HG02571 (cell line): ENCODE measurements around the gene CAMK2A.

Experiments
- ATAC-seq: cut with Tn5 transposase; IDR thresholded peaks from one replicate; pipeline ENCODE4 v1.9.1; 2021; ENCODE audit warnings: mild to moderate bottlenecking, moderate library complexity; ENCODE audit not compliant: unreplicated experiment

The CAMK2A gene

DNA sequence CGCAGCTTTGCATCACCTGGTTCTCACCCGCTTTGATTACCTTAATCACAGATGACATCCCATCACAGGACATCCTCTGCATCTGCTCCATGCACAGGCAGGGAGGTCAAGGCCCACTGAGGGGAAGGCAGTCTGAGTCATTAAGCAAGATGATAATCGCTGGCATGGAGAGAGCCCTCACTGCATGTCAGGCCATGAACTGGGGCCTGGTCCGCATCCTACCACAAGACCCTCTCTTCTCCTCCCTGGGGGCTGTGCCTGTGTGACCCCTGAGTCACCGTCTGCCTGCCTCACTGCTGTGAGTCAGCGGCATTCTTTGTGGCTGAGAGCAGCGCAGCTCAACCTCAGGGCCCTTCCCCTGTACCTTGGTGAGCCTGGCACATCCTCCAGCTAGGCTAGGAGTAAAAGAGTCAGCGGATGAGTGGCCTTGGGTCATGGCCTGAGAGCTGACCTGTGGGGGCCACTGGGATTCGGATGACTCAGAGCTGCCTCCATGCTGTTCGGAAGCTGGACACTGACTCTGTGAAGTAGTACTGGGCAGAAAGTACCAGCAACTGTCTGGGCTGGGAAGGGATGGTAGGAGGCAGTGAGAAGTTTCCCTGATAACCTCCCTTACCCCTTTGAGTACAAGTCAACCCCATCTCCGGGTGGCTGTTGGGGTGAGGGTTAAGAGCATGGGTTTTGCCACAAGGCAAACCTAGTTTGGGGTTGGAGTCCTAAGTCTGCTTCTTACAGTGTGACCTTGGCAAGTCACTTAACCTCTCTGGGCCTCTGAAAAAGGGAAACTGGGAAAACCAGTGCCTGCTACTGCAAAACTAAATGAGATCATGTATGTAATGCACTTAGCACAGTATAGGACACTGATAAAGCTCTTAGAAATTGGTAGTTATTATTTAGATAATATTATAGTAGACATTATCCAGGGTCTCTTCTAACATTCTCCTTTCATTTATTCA, 27.8 kb upstream of the CAMK2A start:
- ATAC-seq, result no peak

DNA sequence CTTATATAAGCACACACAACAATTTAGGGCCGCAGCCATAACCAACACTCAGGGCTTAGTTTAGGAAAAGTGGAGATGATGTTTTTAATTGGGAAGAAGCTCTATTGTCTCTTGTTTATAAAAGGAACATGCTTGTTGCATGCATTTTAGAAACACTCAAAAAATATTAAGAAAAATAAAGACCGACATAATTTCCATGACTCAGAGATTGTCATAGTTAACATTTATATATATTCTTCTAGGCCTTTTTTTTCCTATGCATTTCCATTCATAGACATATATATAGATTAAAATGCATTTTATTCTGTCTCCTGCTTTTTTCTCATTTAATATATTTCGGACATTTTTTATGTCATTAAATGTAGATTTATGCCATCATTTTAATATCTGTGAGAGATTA, 26.7 kb upstream of the CAMK2A start:
- ATAC-seq, result no peak

- no peak for ATAC-seq
Observed at GRCh38 chr5:150315245-150315644, 25.7 kb upstream of the CAMK2A start.

DNA sequence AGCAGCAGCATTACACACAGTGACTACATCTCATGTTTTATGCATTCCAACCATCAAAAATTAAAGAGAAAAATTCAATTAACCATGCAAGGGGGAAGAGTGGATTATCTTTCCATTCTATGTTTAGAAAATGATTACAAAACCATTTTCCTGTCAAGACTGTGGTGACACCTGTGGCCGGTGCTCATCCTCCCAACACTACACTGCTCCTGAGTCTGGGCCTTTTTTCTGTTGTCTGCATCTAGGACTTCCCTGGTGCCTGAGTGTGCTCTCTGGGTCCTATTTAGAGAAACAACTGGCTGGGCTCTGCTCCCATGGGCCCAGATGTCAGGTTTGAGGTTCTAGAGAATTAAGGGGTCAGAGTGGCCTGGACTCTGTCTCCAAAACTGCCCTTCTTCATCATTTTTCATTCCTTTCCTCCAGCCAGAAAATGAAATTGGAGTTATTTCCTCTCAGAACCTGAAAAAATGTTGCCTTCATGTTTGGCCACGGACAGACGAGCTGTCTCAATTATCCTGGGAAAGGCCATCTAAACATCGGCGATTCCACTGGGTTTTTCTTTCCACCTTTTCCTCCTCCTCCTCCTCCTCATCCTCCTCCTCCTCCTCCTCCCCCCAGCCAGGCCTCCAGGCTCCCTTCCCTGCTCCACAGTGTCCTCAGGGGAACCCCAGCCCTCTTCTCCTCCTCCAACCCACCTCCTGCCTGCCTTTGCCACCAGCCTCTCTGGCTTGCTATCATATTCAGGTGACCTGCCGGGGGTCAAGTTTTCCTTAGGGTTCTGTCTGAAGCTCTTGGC, 24.5 kb upstream of the CAMK2A start:
- ATAC-seq, result no peak

DNA sequence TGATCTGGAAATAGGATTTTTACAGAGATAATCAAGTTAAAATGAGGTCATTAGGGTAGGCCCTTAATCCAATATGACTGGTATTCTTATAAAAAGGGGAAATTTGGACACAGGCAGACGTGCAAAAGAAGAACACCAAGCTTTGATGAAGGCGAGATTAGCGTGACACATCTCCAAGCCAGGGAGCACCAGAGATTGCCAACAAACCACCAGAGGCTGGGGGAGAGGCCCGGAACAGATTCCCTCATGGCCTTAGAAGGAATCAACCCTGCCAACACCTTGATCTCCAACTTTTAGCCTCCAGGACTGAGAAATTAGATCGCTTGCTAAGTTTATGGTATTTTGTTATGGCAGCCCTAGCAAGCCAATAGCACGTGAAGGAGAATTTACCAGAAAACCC, 23.9 kb upstream of the CAMK2A start:
- ATAC-seq, result no peak

DNA sequence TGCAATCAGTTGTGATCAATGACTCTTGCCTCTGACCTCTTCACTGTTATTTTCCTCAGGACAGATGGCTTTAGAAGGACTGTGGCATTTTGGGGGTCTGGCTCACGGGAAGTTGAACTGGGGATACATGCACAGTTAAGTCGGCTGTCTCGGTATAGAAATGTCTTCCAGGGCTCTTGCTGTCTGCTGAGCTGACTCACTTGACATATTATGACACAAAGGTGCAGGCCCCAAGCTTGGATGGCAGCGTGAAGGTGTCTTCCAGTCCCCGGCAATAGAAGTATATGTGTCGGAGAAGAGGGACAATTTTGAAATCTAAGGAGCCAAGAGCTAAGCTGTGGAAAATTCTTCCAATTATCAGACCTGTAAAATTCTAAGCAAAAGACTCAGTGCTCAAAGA, 22.9 kb upstream of the CAMK2A start:
- no peak for ATAC-seq

DNA sequence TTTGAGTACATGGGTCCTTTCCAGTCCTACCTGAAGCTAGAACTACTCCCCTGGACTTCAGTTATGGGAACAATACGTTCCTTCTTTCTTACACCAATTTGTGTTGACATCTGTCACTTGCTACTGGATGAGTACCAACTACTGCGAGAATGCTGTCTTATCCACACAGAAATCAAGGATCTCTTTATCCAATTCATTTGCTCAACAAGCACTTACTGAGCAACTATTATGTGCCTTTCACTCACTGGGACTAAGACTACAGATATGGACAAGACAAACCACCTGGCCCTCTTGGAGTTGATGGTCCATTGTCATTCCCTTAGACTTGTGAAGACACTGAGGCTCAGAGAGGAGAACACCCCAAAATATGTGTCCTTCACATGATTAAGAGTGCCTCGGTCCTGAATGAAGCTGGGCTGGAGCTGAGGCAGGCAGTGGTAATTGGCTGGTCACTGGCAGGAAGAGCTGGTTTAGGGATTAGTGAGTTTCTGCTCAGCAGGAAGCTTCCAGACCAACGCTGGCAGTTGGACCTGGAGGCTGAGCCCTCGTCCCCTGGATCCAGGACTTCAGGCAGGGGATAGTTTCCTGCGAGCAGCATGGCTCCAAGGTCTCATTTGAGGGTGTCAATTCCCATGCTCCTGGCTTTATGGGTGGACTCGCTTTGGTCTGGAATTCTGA, 21.6 kb upstream of the CAMK2A start:
- no peak for ATAC-seq

DNA sequence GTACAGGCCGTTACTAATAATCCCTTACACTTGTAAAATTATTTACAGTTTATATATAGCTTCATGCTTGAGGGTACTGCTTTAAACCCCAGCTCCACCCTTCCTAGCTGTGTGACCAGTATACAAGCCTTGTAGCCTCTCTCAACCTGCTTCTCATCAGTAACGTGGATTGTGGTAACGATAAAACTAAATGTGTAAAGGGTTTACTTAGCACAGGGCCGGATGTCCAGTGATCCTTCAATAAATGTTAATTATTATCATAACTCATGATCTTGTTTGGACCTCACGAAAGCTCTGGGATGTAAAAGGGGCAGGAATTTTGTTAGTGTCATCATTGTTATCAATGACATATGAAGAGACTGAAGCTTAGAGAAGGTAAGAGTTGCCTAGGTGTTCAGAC, 20.7 kb upstream of the CAMK2A start:
- no peak for ATAC-seq

DNA sequence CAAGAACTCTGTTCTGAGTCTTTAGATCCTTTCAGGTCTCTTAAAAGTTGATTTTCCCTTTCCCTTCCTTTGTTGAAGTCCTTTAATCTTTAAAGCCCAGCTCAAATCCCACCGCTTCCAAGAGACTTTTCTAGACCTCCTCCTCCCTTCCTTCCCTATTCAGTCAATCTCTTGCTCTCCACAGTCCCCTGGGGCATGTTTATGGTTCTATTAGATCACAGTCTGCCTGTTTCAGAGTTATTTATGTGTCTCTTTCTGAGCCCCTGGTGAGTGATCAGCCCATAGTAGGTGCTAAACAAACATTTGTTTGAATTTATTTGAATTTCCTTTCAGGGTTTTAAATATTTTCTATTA, 20.3 kb upstream of the CAMK2A start:
- no peak for ATAC-seq

GRCh38 chr5:150309101-150309885, 19.7 kb upstream of the CAMK2A start:
- ATAC-seq, result no peak

- no peak for ATAC-seq
Observed at GRCh38 chr5:150307617-150308426, 18.2 kb upstream of the CAMK2A start.

DNA sequence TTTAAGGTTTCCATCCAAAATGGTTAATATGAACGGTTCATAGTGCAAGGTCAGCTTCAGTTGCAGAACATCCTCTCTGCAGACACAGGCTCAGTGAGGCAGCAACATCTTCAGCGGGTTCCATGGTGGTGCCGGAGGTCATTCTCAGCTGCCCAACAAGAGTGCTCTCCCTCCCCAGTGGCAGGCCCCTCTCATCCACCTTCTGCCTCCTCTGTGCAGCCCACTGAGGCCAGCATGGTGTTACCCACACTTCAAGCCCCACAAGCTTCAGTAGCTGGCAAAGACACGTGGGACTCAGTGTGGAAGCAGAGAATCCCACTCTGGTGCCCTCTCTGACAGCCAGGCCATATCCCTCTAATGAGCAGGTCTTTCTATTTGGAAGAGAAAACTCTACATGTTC, 17.2 kb upstream of the CAMK2A start:
- ATAC-seq, result no peak

DNA sequence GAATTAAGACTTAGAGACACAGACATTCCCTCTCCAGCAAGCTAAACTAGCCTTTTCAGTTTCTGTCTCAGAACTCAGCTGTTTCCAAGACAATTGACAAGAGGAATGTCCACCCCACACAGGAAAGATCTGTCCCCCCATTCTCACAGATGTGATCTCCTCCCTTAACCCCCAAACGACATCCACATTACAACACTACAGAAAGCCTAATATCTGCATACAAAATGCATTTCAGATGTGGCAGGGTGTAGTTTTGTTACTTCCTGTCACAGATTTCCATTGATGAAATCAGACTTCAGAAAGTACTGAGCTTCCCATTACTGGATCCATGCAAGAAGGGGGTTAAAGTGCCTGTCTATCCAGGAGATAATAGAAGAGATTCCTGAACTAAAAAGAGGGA, 16.0 kb upstream of the CAMK2A start:
- no peak for ATAC-seq

DNA sequence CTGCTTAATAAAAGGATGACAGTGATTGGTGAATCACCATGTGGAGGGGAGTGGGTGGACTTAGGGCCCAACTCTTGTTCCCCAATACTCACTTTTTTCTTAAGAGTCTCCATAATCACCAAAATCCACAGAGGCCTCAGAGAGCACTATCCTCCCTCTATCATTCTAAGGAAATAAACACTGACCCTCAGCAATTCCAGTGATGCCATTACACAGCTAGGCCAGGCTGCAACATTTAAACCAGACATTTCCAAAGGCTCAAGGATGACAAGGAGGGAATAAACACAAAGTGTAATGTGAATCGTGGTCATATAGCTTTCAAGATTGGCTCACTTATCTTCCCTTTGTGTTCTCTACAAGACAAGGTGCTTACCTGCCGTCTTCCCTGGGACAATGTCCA, 15.5 kb upstream of the CAMK2A start:
- no peak for ATAC-seq

DNA sequence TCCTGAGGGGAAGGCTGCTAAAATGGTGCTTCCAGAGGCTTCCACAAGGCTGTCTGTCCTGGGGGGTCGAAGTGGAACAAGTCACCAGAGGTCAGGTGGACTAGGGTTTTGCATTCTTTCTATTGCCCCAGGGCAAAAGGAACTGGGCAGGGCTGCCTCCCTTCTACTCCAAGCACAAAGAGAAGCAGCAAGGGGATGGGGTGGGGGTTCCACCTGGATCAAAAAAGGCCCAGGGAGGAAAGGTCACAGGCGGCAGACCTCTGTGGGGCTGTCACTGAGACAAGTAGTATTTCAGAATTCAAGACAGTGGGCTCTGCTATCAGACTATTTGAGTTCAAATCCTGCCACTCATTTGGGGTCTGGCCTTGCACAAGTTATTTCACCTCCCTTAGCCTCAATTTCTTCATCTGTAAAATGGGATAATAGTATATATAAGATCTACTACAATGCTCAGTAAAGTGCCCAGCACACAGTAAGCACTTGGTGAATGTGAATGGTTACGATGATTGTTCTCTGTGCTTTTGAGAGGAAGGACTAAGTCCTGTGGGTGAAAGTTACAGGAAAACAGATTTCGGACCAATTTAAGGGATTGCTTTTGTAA, 15.0 kb upstream of the CAMK2A start:
- no peak for ATAC-seq

- no peak for ATAC-seq
Observed at GRCh38 chr5:150303660-150304386, 14.2 kb upstream of the CAMK2A start.

GRCh38 chr5:150303070-150303615, 13.6 kb upstream of the CAMK2A start:
- ATAC-seq, result no peak

DNA sequence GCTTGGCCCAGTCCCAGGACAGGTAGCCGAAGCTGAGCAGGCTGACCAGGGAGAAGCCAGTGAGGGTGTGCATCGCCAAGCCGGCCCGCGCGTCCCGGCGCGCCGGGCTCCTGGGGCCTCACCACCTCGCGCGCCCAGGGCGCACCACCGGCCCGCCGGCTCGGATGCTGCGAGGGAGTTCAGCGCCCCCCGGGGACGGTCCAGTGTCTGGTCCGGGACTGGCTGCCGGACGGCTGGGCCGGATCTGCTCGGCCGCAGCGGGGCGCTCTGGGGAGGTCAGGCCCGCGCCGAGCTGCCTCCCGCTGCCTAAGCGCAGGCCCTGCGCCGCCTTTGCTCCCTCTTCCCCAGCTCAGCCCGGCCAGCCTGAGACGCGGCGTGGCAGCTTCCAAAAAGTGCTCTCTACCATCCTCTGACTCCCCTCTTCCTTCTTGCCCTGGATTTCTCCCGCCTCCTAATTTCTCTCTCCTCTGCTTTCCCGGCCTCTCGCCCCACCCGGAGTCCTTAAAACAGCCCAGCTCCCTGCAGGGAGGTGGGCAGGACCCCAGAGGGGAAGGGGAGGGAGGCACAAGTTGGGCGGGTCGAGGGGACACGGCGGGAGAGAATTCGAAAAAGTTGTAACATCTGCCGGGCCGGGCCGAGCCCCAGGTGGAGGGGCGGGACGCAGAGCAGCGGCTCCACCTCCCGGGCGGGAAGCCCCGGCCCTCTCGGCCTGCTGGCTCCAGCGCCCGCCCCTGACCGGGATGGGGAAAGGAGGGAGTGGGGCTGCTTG, 12.9 kb upstream of the CAMK2A start, which contains the start of gene ARSI:
Gene ARSI (minus strand): TSS at position 605 of the 769 bp plus-strand sequence. CDS start 532 bp downstream, at position 73.
- no peak for ATAC-seq
